ENCODE data around the gene SERTAD2.

Gene SERTAD2

GRCh38 chr2:64607381-64608304 is 46.1 kb downstream of the SERTAD2 start:
- no peak for FAIRE-seq

DNA sequence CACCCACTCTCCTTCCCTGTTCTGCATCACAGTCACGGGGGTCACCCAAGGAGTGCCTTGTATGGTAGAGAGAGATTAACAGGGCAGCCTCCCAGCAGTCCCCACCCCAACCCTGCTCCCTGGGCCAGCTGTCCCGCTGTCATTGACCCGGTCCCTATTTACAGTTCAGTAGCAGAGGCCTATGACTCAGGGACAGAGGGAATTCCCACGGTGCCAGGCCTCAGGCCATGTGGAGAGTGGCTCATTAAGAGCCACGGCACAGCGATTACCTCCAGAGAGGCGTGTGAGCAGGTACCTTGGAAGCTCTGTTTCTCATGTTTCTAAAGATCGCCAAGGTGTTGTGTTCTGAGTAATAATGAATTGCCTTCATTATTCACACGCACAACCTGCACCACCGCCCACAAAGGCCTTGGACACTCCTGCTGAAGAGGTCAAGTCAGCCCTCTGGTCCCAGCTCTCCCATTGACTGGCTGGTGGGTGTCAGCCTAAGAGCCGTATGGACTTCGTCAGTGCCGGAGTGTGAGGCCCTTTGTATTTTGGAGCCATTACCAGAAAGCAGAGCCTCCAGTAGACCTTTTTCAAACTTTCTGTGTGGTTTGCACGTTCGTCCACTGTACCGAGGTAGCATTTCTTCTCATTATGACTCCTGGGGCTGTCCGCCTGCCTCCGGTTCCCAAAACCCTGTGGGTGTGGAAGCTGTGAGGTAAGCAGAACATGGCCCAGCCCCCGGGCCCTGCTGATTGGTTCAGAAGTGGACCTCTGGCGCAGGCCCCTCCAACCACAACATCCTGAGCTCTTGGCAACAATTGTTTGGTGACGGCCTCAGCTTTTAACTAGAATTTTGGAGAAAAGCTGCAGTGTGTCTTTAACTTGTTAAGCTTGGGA is 47.0 kb downstream of the SERTAD2 start:
- no peak for FAIRE-seq

DNA sequence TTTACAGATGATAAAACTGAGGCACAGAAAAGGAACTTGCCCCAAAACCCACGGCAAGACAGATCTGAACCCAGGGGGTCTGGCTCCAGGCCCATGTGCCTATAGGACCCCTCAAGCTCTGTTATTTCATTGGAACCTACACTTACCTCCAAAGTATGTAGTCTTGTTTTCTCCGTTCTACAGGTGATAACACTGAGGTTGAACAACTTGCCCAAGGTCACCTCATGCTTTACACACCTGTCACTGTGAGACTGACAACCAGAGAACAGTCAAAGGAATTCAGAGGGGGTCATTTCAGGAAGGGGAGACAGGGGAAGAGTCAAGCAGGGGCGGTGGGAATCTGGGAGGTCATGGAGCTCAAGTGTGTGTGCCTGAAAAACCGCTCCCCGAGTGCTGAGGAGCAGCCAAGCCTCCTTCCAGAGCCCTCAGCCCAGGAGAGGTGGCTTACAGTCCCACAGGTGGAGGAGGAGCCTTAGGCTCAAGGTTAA is 47.7 kb downstream of the SERTAD2 start:
- FAIRE-seq, result no peak

DNA sequence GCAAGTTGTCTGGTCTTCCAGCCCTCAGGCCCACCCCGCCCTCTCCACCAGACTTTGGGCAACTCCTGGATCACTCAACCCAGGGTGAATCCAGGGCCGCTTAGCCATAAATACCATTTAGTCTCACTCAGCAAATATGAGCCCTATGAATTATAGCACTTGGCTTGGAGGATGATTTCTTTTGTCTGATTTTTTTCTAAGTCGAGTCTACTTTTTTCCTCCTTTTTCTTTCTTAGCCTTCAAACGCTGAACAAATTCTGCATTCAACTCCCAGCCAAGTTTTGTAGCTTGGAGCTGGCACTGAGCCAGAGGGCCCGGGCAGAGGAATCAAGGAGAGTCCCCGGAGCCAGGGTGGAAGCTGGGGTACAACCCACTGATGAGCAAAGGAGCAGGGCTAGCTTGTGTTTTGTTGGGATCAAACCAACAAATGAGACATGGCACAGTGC is 48.7 kb downstream of the SERTAD2 start:
- FAIRE-seq, result no peak

DNA sequence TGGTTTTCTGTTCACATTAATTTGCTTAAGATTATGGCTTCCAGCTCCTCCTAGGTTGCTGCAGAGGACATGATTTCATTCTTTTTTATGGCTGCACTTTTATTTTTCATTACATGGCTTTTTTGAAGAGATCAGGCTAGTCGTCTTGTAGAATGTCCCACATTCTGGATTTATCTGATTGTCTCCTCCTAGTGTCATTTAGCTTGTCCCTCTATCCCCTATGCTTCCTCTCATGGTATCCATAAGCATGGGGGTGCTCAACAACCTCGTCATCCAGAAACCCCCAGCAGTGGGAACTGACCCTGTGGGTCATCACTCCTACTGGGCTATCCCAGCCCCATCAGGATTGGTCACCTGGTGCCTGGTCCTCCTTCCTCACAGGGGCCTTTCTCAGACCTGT is 49.6 kb downstream of the SERTAD2 start:
- FAIRE-seq, result no peak

- FAIRE-seq, result no peak
Observed at GRCh38 chr2:64602436-64602835, 51.3 kb downstream of the SERTAD2 start.

GRCh38 chr2:64601785-64602391 is 51.8 kb downstream of the SERTAD2 start:
- FAIRE-seq, result no peak

DNA sequence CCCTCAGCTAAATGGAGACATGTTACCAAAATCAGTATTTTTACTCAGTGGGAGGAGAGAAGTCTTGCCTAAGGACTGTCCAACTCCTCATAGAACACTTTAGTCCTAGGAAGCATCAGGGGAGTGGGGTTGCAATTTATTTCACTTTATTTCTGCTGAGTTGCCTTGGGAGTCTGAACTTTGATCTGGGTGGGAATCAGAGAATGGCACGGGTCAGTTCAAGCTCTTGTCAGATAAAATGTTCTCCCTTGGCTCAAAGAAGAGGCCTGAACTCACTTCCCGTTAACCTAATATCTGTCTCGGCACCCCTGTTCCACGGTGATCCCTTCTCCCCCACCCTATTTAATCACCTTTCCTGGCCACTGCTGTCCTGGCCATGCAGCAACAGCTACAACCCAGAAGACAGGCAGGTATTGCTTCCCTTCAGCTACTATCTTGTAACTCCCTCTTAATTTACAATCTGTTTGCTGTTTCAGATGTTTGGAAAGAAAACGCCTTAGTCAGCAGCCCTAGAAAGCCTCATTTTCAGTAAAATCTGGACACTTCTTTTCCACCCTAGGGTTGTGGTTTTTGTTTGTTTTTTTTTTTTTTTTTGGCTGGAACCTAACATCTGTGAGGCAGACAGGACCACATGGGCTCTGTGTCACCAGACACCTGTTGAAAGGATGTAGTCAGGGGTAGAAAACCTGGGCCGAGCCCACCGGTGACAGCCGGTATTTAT is 52.5 kb downstream of the SERTAD2 start:
- FAIRE-seq, result peak; percentile 59

DNA sequence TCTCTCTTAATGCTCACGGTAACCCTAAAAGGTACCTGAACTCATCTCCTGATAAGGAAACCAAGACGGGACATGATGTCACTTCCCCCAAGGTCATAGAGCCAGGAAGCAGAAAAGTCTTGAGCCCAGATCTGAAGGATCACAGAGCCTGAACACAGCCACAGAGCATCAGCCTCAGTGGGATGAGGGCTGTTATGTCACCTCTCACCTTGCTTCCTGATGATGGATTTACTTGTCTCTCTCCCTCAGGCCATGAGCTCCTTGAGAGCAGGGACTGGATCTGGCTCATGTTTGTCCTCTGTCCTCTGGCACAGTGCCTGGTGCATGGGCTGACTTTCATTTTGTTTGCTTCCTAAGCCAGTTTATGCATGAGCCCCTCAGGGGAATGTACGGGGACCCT is 54.2 kb downstream of the SERTAD2 start:
- FAIRE-seq, result no peak

DNA sequence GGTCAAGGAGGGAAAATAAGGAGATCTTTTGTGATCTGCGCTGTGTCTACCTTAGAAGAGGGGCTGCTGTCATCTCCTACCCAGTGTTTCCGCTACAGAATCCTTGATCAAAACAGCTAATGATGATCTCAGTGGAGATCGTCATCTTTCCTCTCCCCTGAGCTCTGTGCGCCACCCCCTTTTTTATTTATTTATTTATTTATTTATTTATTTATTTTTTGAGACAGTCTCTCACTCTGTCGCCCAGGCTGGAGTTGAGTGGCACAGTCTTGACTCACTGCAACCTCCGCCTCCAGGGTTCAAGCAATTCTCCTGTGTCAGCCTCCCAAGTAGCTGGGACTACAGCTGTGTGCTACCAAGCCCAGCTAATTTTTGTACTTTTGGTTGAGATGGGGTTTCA is 55.5 kb downstream of the SERTAD2 start:
- no peak for FAIRE-seq

- no peak for FAIRE-seq
Observed at GRCh38 chr2:64595397-64596176, 58.1 kb downstream of the SERTAD2 start.

DNA sequence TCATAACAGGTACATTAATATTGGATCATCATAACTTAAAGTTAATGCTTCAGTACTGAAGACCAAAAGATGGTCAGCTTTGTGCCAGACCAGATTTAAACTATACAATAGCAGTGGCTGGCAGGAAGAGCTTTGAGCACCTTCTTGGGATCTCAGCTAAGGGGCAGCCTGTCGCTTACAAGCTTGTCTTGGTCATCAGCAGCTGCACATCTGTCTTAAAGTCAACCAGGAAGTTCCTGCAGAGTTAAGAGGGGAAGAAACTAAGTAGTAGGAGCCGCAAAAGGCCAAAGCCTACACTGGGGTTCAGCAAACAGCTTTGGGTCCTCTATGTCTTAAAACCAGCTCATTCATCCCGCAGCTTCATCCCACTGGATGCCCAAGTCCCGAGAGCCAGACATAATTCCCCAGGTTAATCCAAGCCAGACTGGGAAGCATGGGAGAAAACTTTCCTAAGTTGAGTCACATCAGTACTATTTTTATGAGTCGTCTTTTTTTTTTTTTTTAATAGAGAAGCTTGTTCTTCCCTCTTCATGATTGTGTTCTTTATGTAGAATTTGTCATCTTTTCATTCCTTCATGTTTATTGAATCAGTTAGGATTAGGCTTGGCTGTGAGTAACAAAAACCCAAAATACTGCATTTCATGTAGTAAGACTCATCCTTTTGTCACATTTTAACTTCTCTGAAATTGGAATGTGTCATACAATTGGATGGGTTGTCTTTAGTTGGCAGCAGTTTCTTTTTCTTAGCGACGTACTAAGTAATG is 59.3 kb downstream of the SERTAD2 start:
- FAIRE-seq, result no peak

GRCh38 chr2:64593035-64593655 is 60.6 kb downstream of the SERTAD2 start:
- no peak for FAIRE-seq

DNA sequence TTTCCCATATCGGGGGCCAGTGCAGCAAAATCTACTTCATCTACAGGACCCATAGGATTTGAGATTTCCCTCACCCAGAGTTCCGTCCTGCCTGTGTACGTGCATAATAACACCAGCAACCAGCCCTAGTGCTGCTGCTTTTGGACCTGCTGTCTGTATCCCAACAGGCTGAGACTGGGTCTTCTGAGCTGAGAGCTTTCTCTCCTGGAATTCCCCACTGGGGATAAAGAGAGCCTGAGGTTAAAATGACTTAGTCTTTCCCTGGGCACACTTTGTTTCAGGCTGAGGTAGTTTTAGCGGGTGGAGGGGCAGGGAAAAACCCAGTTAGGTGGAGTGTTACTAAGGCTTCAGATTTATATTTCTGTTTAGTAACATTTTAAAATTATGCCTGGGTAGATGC is 62.5 kb downstream of the SERTAD2 start:
- FAIRE-seq, result no peak

DNA sequence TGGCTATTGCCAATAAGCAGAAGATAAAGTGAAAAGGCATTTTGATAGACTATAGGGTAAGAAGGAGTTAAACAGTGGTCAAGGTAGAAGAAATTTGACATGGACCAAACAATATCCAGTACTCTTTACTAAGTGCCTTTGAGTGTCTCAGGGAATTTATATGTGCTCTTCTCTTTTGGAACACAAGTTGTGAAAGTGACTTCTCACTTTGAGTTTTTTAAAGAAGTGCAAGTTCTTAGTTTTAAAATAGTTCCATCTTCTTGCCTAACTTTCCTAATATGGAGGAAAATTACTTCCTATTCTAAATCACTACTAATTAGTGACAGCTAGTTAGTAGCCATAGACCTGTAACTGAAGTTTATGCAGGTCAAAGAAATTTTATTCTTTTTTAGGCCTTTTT is 66.2 kb downstream of the SERTAD2 start:
- FAIRE-seq, result no peak

DNA sequence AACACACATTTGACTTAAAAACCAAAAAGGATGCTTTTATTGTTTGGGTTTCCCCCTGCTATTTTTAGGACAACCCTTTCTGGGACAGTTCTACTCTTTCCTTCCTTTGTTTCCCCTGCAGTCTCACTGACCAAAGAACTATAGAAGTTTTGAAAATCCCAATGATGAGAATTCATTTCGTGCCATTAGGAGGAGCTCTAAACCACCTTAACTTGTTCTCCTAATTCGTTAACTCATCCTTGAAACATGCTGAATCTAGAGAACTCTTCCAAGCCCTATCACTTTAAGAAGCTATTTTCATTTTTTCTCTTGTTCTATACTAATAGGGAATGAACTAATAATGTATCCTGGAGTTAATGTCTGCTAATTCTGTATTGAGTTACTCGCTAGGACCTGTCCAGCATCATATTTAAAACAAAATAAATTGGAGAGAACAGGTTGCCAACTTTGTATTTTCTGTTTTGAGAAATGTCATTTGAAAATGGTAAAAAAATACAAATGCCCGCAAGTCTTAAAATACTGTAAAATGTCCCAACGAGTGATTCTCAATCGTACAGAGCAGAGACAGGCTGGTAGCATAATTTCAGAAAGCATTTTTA is 66.7 kb downstream of the SERTAD2 start:
- FAIRE-seq, result peak; percentile 92

DNA sequence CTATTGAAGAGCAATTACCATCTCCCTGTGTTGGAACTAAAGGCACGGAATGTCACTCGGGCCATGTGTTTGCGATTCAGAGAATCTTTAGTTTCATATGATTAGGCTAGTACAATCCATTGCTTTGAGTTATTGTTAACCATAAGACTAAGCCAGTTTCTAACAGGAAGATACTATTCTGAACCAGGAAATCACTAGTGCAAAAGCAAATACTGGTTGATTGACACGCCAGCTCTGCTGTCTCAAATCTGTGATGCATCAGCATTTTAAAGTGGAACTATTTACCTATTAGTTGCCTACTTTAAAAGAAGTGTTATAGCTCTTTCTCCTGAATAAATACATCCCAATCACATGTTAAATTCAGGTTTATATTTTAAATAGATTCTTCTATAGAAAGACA is 67.7 kb downstream of the SERTAD2 start:
- no peak for FAIRE-seq

GRCh38 chr2:64582774-64583340 is 70.9 kb downstream of the SERTAD2 start:
- no peak for FAIRE-seq

- FAIRE-seq, result no peak
Observed at GRCh38 chr2:64581777-64582539, 71.8 kb downstream of the SERTAD2 start.
